ENCODE results near the gene ANKS1A. TPM values are rescaled to one million over a fixed set of nuclear protein-coding genes. Genes with fewer than 3 reads are reported as not detected.

The ANKS1A gene
- total RNA-seq, 1 donor from 2014 or later = 12.2 TPM

- DNase-seq (ENCODE audit: low spot score in 2 of 2) (no peak), FAIRE-seq (no peak)
Observed at GRCh38 chr6:35061651-35062410, 172.8 kb downstream of the ANKS1A start.

DNA sequence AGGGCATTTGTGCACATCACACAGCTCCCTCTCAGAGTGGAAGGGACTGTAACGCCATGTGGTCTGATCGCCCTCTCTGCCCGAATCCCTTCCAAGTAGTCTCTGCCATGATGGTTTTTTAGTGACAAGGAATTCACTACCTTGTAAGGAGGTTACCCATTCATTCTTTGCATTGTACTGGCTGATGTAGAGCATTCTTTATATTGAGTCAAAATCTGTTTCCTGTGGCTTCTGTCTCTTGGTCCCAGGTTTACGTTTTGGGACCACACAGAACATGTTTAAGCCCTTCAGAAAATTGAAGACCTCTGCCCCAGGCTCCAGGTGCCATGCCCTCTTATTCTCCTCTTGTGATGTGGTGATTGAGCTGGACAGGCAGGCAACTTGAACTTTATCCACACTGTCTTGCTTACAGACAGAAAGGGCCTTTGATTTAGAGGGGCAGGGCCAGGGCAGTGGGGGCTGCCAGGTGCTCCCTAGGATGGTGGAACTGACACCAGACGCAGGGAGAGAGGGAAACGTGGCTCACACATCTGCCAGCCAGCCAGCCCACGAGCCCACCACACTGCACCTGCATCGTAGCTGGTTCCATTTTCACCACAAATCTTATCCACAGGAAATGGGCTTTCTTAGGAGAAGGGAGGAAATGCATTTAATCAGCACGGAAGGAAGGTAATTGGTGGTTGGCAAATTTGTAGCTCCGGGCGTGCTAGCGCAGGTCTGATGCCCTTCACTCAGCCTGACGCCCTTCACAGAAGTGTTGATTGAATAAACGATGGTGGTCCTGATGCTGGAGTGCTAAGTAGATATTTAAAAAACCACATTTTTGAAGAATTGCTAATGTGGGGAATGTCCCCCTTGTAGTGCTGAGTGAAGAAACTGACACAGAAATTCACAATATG, 173.9 kb downstream of the ANKS1A start:
- no peak for FAIRE-seq
- DNase-seq (ENCODE audit: low spot score in 2 of 2) = no peak

GRCh38 chr6:35063701-35064280, 174.7 kb downstream of the ANKS1A start:
- FAIRE-seq (no peak), DNase-seq (ENCODE audit: low spot score in 2 of 2) (no peak)

GRCh38 chr6:35064290-35064689, 175.2 kb downstream of the ANKS1A start:
- no peak for FAIRE-seq
- DNase-seq (ENCODE audit: low spot score in 2 of 2) = no peak

GRCh38 chr6:35064757-35065440, 175.8 kb downstream of the ANKS1A start:
- DNase-seq (ENCODE audit: low spot score in 2 of 2) = no peak
- no peak for FAIRE-seq

- DNase-seq (ENCODE audit: low spot score in 2 of 2) (no peak), FAIRE-seq (no peak)
Observed at GRCh38 chr6:35065441-35065800, 176.4 kb downstream of the ANKS1A start.

DNA sequence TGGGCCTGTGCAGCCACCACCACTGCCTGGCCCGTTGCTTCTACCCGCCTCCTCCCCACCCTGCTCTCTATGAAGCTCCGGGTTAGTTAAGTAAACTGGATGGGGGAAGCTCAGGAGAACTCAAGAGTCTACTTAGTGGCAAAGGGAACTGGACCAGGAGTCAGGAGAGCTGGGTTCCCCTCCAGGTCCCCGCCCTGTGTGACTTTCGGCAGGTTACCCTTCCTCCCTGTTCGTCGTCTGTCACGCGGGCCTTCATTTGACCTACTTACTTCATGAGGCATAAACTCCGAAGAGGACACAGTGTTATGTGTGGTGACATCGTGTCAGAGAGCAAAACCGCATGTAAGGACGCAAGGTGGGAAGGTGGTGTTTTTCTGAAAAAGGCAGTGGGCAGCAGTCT, 176.8 kb downstream of the ANKS1A start:
- no peak for FAIRE-seq
- no peak for DNase-seq (ENCODE audit: low spot score in 2 of 2)

- no peak for FAIRE-seq
- no peak for DNase-seq (ENCODE audit: low spot score in 2 of 2)
Observed at GRCh38 chr6:35067234-35067633, 178.2 kb downstream of the ANKS1A start.

DNA sequence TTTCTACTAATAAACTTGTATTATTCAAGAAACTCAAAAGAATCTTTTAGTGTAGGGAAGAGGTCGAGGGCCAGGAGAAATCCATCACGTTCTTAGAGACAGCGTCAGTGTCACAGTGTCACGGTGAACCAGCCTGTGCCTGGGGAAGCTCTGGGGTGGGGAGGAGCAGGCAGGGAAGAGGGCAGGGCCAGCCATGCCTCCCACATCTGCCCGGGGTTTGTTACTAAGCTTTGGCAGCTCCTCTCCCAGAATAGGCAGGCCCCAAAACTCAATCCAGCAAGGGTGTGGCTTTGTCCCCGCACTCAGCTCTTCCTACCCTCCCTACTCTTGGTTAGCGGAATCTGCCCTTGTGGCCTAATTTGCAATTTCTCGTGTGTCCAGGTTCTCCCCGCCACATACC, 179.2 kb downstream of the ANKS1A start:
- no peak for FAIRE-seq
- no peak for DNase-seq (ENCODE audit: low spot score in 2 of 2)

DNA sequence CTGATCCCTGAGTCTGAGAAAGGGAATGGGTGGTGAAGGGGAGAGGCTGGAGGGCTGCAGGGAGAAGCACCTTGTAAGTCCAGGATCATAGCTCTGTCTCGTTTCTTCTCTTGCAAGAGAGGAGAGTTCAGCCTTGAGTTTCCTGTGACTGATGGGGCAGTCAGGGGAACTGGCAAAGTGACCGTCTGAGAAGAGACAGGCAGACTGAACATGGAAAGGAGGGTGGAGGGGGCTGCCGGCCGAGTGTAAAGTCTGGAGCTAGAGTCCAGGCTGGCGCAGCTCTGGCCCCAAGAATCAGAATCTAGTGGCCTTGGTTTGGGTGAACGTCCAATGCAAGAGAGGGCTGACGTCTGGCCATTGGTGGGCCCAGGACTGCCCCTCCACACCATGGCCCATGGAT, 179.6 kb downstream of the ANKS1A start:
- DNase-seq (ENCODE audit: low spot score in 2 of 2) (no peak), FAIRE-seq (no peak)

GRCh38 chr6:35069262-35069661, 180.2 kb downstream of the ANKS1A start:
- FAIRE-seq (no peak), DNase-seq (ENCODE audit: low spot score in 2 of 2) (no peak)

DNA sequence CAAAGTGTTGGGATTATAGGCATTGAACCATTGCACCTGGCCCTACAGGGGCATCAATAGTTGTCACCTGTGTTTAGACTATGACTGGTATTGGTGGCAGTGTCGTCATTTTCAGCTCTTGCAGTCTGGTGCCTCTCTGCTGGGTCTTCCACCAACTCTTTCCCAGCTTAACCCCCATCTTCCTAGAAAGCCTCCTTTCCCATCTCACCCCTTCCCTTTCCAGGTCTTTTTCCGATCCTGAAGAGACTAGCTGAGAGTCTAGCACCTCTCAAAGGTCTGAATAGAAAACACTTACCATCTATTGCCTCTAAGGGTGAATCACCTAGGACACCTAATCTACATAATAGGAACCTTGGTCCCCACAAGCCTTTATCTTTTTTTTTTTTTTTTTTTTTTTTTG, 181.1 kb downstream of the ANKS1A start:
- DNase-seq (ENCODE audit: low spot score in 2 of 2) (no peak), FAIRE-seq (no peak)

DNA sequence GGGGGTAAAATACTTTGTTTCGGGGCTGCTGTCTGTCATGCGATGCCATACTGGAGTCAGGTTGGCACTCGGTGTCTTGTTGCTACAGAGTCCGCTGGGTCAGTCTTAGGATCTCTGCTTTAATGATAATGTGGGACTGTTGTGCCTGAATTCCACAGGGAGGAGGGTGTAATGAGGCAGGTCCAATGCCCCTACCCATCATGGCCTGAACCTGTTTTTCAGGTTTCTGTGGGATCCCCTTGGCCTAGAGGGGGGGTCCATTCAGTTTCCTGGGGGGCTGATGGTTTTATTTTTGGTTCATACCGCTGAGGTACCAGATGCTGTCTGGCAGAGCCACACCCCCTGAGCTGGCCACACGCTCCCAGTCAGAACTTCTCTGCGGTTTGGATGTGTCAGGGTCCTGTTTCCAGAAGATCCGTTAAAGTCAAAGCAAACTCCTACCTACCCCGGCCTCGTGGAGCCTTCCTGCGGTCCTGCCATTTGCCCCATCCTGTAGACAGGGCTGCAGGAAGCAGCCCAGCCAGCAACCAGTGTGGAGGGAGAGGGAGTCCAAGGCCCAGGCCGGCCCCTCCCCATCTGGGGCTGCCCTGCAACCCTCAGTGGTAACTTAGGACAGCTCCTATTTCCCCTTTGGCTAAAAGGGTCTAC, 182.4 kb downstream of the ANKS1A start:
- FAIRE-seq = no peak
- DNase-seq (ENCODE audit: low spot score in 2 of 2) = no peak

GRCh38 chr6:35072051-35072697, 183.1 kb downstream of the ANKS1A start:
- no peak for FAIRE-seq

DNA sequence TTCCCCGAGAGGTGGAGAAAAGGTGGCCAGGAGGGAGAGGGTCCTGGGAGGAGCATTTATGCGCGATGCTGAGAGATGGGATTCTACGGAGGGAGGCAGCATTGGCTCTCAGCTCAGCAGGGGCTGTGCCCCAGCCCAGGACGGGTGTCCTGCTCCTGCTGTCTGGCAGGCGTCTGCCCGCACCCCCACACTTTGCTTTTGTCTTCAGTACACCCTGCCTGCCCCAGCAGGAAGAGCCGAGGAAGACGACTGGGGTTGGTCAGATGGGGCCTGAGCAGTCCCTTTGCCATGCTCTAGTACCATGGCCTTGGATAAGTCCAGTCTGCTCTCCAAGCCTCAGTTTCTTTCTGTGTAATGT, 183.6 kb downstream of the ANKS1A start:
- no peak for DNase-seq (ENCODE audit: low spot score in 2 of 2)
- no peak for FAIRE-seq

More at GRCh38 chr6:35072051-35072697, 183.1 kb downstream of the ANKS1A start:
- no peak for DNase-seq (ENCODE audit: low spot score in 2 of 2)

- no peak for FAIRE-seq
- DNase-seq (ENCODE audit: low spot score in 2 of 2) = no peak
Observed at GRCh38 chr6:35073211-35073610, 184.2 kb downstream of the ANKS1A start.

DNA sequence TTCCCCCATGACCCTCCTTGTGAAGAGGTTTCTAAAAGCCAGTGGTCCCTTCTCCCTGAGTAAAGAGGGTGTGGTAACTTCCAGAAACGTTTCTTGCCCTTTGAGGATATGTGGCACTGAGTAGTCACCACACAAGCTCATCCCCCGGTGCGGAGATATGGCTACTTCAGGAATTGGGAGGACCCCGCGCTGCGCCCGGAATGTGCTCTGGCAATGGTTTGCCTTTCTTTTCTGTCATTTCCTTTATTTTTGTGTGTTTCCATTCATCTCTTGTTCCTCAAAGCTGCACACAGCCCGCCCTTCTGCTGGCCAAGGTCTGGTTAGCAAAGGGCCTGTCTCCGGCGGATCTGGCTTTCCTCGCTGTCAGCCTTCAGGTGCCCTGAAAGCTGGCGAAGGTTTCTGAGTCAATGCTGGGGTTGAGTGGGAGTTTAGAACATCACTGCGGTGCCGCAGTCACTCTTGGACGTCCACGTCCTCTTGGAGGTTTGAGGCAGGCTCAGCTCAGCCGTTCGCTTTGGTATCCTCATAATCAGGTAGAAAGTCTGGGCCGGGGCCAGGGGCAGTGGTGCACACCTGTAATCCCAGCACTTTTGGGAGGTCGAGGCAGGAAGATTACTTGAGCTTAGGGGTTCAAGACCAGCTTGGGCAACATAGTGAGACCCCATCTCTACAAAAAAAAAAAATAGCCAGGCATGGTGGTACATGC, 184.9 kb downstream of the ANKS1A start:
- FAIRE-seq = no peak
- no peak for DNase-seq (ENCODE audit: low spot score in 2 of 2)

- DNase-seq (ENCODE audit: low spot score in 2 of 2) = no peak
- FAIRE-seq = no peak
Observed at GRCh38 chr6:35076997-35077712, 188.1 kb downstream of the ANKS1A start.

DNA sequence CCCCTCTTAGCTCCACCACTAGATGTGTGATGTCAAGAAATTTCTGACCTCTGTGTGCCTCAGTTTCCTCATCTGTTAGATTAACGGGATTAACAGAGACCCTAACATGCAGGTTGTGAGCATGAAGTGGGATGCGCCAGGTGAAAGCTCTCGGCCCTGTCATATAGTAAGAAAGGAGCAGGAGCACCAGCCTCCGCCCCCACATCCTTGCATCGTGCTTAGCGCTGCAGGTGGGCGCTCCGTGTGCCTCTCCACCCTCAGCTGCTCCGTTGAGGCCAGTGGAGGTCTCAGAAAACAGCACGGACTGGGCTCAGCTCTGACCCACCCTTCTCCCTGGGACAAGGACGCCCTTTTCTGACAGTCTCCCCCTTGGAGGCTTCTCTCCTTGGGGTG, 188.7 kb downstream of the ANKS1A start:
- FAIRE-seq = no peak
- DNase-seq (ENCODE audit: low spot score in 2 of 2) = no peak

Measured in frontal cortex (tissue), 4 donors.